ENCODE data around the gene TLL2.

- TF ChIP-seq CTCF (IDR thresholded peaks at IDR 0.05; ENCODE audit: borderline replicate concordance, extremely low read depth, low read length, poor library complexity, severe bottlenecking) (no peak), EZH2 (IDR thresholded peaks at IDR 0.05; ENCODE audit: borderline replicate concordance, low read depth, low read length, severe bottlenecking) (no peak)
Measured at GRCh38 chr10:96414303-96414702, 99.4 kb downstream of the TLL2 start.
